ENCODE data around the gene TTLL11. TPM values are rescaled to one million over a fixed set of nuclear protein-coding genes. Genes with fewer than 3 reads are reported as not detected.

TTLL11 gene
- total RNA-seq, 4 donors from 2014 or later = 7.4 to 14.7 (median 11.0) TPM

DNA sequence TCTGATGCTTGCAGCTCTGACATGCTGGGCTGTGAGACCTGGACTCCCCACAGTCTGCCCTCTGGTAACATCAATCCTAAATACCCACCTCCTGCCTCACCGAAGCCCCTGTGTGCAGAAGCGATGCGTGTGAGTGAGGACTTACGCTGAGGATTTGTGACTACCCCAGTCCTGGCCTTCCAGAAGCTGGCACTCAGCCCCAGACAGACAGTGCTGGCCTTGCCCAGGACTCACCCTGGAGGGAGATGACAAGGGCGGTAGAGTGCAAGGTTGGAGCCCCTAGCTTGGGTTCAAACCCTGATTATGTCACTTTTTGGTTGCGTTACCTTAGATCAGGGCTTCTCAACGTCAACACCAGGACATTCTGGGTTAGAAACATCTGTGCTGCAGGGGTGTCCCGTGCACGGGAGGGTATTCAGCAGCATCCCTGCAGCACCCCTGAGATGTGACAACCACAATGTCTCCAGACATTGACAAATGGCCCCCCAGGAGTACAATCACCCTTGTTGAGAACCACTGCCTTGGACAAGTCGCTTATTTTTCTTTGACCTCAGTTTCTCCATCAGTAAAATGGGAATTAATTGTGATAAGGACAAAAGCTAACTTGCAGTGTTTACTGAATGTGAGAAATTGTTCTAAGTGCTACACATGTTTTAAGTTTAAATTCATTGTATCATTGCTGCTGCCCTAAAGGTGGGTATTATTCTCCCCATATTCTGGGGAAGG is 23.5 kb upstream of the TTLL11 start:
- no peaks in the 10 kb centered on the region for H3K36me3 ChIP-seq
- intact Hi-C loops (cut with DNase I; ENCODE audit: low total_unique reads) = no loop called here
- no peak for DNase-seq
- no peak overlapping the region for H3K27ac ChIP-seq
- no peaks in the 10 kb centered on the region for H3K27me3 ChIP-seq
- no peaks in the 10 kb centered on the region for H3K4me1 ChIP-seq
- no peak for TF ChIP-seq POLR2A (IDR thresholded peaks at IDR 0.05)
- TF ChIP-seq, protein P1, sequence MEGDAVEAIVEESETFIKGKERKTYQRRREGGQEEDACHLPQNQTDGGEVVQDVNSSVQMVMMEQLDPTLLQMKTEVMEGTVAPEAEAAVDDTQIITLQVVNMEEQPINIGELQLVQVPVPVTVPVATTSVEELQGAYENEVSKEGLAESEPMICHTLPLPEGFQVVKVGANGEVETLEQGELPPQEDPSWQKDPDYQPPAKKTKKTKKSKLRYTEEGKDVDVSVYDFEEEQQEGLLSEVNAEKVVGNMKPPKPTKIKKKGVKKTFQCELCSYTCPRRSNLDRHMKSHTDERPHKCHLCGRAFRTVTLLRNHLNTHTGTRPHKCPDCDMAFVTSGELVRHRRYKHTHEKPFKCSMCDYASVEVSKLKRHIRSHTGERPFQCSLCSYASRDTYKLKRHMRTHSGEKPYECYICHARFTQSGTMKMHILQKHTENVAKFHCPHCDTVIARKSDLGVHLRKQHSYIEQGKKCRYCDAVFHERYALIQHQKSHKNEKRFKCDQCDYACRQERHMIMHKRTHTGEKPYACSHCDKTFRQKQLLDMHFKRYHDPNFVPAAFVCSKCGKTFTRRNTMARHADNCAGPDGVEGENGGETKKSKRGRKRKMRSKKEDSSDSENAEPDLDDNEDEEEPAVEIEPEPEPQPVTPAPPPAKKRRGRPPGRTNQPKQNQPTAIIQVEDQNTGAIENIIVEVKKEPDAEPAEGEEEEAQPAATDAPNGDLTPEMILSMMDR (IDR thresholded peaks at IDR 0.05) = no peak
- no peak overlapping the region for H3K4me3 ChIP-seq
- H3K9me3 ChIP-seq = no peaks in the 10 kb centered on the region

DNA sequence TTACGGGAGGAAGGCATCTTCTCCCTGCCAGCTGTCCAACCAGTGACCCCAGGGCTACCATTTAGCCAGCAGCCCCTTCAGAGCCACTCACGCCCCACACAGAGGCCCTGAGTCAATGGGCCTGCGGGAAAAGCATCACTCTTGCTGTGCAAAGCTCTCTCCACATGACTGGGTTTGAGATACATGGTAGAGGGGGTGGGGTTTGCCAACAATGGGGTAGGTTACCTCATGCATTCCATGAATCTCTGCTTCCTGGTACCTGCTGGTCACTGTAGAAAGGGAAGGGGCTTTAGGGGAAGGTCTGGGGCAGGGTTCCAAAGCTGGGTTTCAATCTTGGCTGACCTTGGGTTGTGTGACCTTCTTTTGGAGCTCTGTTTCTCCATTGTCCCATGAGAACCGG is 22.9 kb upstream of the TTLL11 start:
- no peak for DNase-seq

DNA sequence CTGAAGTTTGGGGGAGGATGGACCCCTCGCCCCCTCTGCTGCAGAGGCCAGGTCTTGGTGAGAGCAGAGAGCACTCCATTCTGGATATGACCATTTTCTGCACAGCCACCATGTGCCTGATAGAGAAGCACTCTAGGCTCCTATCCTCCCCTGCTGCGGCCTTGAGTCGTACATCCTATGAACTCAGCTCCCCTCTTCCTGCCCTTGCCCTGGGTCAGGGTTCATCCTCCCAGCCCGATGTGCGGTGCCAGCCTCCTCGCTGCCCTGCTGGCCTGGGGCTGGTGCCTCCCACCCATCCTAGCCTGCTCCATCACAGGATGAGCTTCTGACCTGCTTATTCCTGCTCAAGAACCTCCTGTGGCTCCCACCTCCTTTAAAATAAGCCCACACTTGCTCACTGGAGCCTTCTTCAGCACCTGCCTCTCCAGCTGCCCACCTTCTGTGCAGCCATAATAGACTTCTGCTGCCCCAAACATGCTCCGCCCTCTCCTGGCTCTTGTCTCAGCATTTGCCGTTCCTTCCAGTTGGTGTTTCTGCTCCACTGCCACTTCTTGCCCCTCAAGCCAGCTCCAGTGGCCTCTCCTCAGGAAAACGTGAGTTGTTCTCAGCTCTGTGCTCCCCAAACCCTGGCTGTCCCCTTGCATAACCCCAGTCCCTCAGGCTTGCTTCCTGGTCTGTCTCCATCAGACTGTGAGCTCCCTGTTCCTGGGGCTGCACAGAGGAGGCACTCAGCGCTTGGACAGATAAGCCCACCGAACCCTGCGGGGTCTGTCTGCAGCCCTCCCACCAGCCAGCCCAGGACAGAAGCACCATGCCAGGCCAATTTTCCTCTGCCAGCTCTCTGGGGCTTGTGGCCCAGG is 22.3 kb upstream of the TTLL11 start:
- H3K9me3 ChIP-seq = no peaks in the 10 kb centered on the region
- no peak overlapping the region for H3K4me3 ChIP-seq
- intact Hi-C loops (cut with DNase I; ENCODE audit: low total_unique reads) = no loop called here
- H3K27me3 ChIP-seq = no peaks in the 10 kb centered on the region
- DNase-seq = no peak
- H3K36me3 ChIP-seq = no peaks in the 10 kb centered on the region
- H3K27ac ChIP-seq = no peak overlapping the region
- no peaks in the 10 kb centered on the region for H3K4me1 ChIP-seq
- TF ChIP-seq POLR2A (IDR thresholded peaks at IDR 0.05) = no peak
- TF ChIP-seq, protein P1 (IDR thresholded peaks at IDR 0.05) = no peak

More for the DNA sequence above, 22.9 kb upstream of the TTLL11 start:
- intact Hi-C loops (cut with DNase I; ENCODE audit: low total_unique reads) = no loop called here
- no peak overlapping the region for H3K4me3 ChIP-seq
- H3K36me3 ChIP-seq = no peaks in the 10 kb centered on the region
- H3K9me3 ChIP-seq = no peaks in the 10 kb centered on the region
- TF ChIP-seq, protein P1 (IDR thresholded peaks at IDR 0.05) = no peak
- TF ChIP-seq POLR2A (IDR thresholded peaks at IDR 0.05) = no peak
- no peaks in the 10 kb centered on the region for H3K27me3 ChIP-seq
- H3K27ac ChIP-seq = no peak overlapping the region
- no peaks in the 10 kb centered on the region for H3K4me1 ChIP-seq

DNA sequence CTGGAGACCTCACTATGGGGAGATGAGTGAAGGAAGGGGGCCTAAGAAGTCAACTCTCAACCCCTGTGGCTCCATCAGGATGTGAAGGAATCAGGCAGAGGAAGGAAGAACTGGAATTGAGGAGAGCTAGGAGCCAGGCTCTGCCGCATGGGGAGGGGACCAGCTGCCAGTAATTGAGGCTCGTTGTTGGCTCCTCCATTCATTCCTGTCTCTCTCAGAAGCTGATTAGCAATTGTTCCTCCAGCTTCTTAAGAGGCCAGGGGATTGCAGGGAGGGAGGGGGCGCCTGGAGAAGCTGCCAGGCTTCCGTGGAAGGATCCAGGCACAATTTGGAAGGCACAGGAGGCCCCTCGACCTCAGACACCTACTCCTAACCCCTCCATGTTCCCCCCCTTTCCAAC is 20.5 kb upstream of the TTLL11 start:
- no peak for DNase-seq
- no peaks in the 10 kb centered on the region for H3K36me3 ChIP-seq
- intact Hi-C loops (cut with DNase I; ENCODE audit: low total_unique reads) = no loop called here
- no peaks in the 10 kb centered on the region for H3K27me3 ChIP-seq
- H3K27ac ChIP-seq = no peak overlapping the region
- H3K9me3 ChIP-seq = no peaks in the 10 kb centered on the region
- TF ChIP-seq, protein P1 (IDR thresholded peaks at IDR 0.05) = no peak
- TF ChIP-seq POLR2A (IDR thresholded peaks at IDR 0.05) = no peak
- H3K4me1 ChIP-seq = no peaks in the 10 kb centered on the region
- H3K4me3 ChIP-seq = no peak overlapping the region

DNA sequence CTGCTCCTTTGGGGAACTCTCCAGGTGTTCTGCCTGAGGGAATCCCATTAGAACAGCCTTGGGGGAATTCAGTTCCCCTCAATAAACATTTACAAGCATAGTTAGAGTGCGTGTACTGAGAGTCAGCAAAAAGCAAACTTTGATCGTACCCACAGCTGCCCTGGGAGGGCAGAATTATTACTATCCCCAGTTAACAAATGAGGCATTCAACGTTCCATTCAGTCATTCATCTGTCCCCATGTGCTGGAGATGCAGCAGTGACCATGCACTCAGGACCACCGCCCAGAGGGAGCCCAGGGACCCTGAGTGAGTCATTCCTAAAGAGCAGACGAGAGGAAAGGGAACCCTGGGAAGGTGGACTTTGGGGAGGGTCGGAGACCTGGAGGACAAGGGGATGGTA is 19.1 kb upstream of the TTLL11 start:
- H3K4me3 ChIP-seq = no peak overlapping the region
- TF ChIP-seq, protein P1 (IDR thresholded peaks at IDR 0.05) = no peak
- no peak for TF ChIP-seq POLR2A (IDR thresholded peaks at IDR 0.05)
- no peak for DNase-seq
- H3K4me1 ChIP-seq = no peaks in the 10 kb centered on the region
- no peak overlapping the region for H3K27ac ChIP-seq
- H3K27me3 ChIP-seq = no peaks in the 10 kb centered on the region
- H3K36me3 ChIP-seq = no peaks in the 10 kb centered on the region
- H3K9me3 ChIP-seq = no peaks in the 10 kb centered on the region
- intact Hi-C loops (cut with DNase I; ENCODE audit: low total_unique reads) = no loop called here

Measured in uterus (tissue), 4 donors.